ENCODE results near the gene ZNF587. TPM values are rescaled to one million over a fixed set of nuclear protein-coding genes. Genes with fewer than 3 reads are reported as not detected.
"Not testable (repeated sequence)": the region's sequence is repeated elsewhere in the genome, so short reads cannot be mapped to it uniquely, and the experiment has no call there.

Gene ZNF587
- total RNA-seq, 4 donors from 2014 or later, result 21.0 to 34.8 (median 28.3) TPM

DNA sequence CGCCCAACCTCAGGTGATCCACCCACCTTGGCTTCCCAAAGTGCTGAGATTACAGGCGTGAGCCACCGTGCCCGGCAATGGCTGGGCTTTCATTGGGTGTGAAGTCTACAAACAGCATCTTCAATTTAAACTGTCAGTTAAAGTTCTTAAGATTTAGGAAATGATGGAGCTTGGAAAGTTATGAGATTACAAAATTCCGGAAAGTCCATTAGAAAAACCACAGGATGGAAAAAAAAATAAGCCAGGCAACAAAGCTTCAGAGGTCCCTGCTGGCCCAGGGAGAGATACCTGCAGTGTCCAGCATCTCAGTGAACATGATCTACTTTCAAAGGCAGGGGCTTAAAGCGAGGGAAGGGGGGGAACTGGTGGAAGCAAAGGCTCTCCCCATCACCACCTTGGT, 24.1 kb upstream of the ZNF587 start:
- TF ChIP-seq, protein P1, sequence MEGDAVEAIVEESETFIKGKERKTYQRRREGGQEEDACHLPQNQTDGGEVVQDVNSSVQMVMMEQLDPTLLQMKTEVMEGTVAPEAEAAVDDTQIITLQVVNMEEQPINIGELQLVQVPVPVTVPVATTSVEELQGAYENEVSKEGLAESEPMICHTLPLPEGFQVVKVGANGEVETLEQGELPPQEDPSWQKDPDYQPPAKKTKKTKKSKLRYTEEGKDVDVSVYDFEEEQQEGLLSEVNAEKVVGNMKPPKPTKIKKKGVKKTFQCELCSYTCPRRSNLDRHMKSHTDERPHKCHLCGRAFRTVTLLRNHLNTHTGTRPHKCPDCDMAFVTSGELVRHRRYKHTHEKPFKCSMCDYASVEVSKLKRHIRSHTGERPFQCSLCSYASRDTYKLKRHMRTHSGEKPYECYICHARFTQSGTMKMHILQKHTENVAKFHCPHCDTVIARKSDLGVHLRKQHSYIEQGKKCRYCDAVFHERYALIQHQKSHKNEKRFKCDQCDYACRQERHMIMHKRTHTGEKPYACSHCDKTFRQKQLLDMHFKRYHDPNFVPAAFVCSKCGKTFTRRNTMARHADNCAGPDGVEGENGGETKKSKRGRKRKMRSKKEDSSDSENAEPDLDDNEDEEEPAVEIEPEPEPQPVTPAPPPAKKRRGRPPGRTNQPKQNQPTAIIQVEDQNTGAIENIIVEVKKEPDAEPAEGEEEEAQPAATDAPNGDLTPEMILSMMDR (IDR thresholded peaks at IDR 0.05), result no peak
- TF ChIP-seq EP300 (IDR thresholded peaks at IDR 0.05), result no peak
- TF ChIP-seq POLR2A (IDR thresholded peaks at IDR 0.05), result no peak
- WGBS, 2 donors, result 84 to 90% methylated on average over 6 of the region's 6 CpGs
- DNase-seq (ENCODE audit: low spot score in 2 of 2), result no peak

DNA sequence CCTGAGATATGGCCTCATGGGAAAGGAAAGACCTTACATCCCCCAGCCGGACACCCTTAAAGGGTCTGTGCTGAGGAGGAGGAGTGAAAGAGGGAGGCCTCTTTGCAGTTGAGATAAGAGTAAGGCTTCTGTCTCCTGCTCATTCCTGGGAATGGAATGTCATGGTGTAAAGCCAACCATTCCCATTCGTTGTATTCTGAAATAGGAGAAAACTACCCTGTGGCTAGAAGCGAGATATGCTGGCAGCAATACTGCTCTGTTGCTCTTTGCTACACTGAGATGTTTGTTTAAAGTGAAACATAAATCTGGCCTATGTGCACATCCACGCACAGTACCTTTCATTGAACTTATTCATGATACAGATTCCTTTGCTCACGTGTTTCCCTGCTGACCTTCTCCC, 20.3 kb upstream of the ZNF587 start:
- H3K9me3 ChIP-seq, result peaks cover 0 to 50% (median 0%) of the 10 kb centered on the region in 4 donors
- no peaks in the 10 kb centered on the region for H3K27me3 ChIP-seq
- H3K4me1 ChIP-seq, result peaks cover 0 to 9% (median 0%) of the 10 kb centered on the region in 4 donors
- WGBS, 2 donors, result 69 to 78% methylated on average over 5 of the region's 5 CpGs
- DNase-seq (ENCODE audit: low spot score in 2 of 2), result no peak
- peaks cover 0 to 71% (median 0%) of the 10 kb centered on the region in 3 donors for H3K36me3 ChIP-seq
- no peak overlapping the region for H3K27ac ChIP-seq
- TF ChIP-seq, protein P1 (IDR thresholded peaks at IDR 0.05), result no peak
- TF ChIP-seq POLR2A (IDR thresholded peaks at IDR 0.05) (no peak), EP300 (IDR thresholded peaks at IDR 0.05) (no peak)
- no peak overlapping the region for H3K4me3 ChIP-seq

More for the DNA sequence above, 24.1 kb upstream of the ZNF587 start:
- Histone ChIP-seq H3K9me3 (peaks cover 0 to 58% (median 0%) of the 10 kb centered on the region in 4 donors), H3K4me1 (peaks cover 0 to 16% (median 4%) of the 10 kb centered on the region in 4 donors), H3K4me3 (no peak overlapping the region), H3K36me3 (peaks cover 0 to 81% (median 0%) of the 10 kb centered on the region in 3 donors), H3K27me3 (no peaks in the 10 kb centered on the region), H3K27ac (no peak overlapping the region)

DNA sequence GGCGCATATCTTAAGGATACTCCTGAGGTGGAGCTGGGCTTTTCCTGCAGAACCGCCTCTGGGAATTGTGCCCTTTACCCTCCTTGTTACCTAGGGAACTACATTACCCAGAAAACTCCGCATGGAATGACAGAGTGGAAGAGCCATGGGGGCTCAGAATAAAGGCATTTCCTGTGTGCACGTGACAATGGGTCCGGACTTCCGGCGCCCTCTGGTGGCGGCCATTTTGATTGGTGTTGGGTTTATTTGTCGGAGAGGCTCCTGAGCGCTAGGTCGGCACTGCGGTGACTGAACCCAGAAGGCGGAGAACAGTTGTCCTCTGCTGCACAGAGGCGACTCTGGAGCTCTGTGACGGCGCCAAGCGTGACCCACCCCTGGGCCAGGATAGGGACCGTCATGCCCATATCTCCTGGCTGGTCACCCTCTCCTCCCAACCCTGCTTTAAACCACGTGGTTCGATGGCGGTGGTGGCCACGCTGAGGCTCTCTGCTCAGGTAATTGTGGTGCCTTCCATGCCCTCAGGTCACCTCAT, 19.5 kb upstream of the ZNF587 start, which contains the start of gene ZNF587B:
Gene ZNF587B, plus strand, starts transcription at position 229 of the 532 bp plus-strand sequence. Its CDS starts 230 bp downstream, at position 459.
- 17 to 24% methylated on average over 12 to 22 of the region's 22 CpGs for WGBS, 2 donors
- peak in 1 of 2 donors; percentile 35 for DNase-seq (ENCODE audit: low spot score in 2 of 2)
- peaks cover 0 to 49% (median 0%) of the 10 kb centered on the region in 4 donors for H3K9me3 ChIP-seq

DNA sequence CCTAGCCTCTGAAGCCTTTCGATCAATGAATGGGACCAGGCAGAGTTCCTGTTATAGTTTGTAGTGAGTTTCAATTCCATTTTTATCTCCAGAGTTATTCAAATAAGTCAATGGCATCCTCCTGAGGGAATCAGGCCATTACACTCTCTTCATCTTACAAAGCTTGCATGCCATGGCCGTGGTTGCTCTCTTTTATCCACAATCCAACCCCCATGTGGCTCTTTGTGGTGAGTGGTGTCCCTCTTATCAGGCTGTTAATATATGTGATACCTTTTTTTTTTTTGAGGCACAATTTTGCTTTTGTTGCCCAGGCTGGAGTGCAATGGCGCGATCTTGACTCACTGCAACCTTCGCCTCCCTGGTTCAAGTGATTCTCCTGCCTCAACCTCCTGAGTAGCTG, 12.7 kb upstream of the ZNF587 start:
- WGBS, 2 donors, result 93 to 98% methylated on average over 5 of the region's 5 CpGs
- H3K9me3 ChIP-seq, result peaks cover 0 to 42% (median 0%) of the 10 kb centered on the region in 4 donors
- H3K4me1 ChIP-seq; H3K27ac ChIP-seq; H3K27me3 ChIP-seq; DNase-seq (ENCODE audit: low spot score in 2 of 2); H3K4me3 ChIP-seq: not testable (repeated sequence)
- H3K36me3 ChIP-seq, result peaks cover 0 to 65% (median 0%) of the 10 kb centered on the region in 3 donors

More for the DNA sequence above, 19.5 kb upstream of the ZNF587 start, which contains the start of gene ZNF587B:
- peak within 1 kb of the TSS in 1 of 4 donors; percentile 30 for H3K27ac ChIP-seq
- peaks cover 0 to 65% (median 0%) of the 10 kb centered on the region in 3 donors for H3K36me3 ChIP-seq
- peak within 1 kb of the TSS in 3 of 4 donors; percentile 19 to 45 (median 24) for H3K4me3 ChIP-seq
- no peaks in the 10 kb centered on the region for H3K27me3 ChIP-seq
- H3K4me1 ChIP-seq, result peaks cover 0 to 9% (median 0%) of the 10 kb centered on the region in 4 donors
- TF ChIP-seq, protein P1 (IDR thresholded peaks at IDR 0.05), result peak in 2 of 5 experiments; percentile 21 to 28
- TF ChIP-seq EP300 (IDR thresholded peaks at IDR 0.05) (peak in 1 of 2 donors; percentile 8), POLR2A (IDR thresholded peaks at IDR 0.05) (no peak)

DNA sequence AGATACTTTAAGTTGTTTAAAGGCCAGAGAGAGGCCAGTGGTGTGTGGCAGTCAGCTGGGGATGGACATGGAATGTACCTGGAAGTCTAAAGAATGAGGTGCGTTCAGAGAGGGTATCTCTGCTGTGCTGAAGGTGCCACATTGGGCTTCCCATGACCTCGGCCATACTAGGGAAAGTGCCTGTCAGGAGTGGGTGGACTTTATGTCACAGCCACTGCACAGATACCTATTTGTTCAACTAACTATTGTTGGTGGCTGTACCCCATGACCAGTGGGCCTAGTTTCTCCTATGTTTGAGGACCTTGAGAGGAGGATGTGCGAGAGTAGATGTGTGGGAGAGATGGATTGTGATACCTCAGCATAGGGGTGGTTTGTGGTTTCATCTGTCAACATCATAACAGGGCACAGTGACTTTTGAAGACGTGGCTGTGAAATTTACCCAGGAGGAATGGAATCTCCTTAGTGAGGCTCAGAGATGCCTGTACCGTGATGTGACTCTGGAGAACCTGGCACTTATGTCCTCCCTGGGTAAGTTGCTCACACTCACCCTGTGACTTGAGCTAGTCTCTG, 11.0 kb upstream of the ZNF587 start:
- H3K27ac ChIP-seq; DNase-seq (ENCODE audit: low spot score in 2 of 2); H3K4me1 ChIP-seq; H3K27me3 ChIP-seq; H3K4me3 ChIP-seq: not testable (repeated sequence)
- Histone ChIP-seq H3K36me3 (peaks cover 0 to 73% (median 0%) of the 10 kb centered on the region in 3 donors), H3K9me3 (peaks cover 0 to 50% (median 0%) of the 10 kb centered on the region in 4 donors)
- WGBS, 2 donors, result 91 to 95% methylated on average over 5 of the region's 5 CpGs

DNA sequence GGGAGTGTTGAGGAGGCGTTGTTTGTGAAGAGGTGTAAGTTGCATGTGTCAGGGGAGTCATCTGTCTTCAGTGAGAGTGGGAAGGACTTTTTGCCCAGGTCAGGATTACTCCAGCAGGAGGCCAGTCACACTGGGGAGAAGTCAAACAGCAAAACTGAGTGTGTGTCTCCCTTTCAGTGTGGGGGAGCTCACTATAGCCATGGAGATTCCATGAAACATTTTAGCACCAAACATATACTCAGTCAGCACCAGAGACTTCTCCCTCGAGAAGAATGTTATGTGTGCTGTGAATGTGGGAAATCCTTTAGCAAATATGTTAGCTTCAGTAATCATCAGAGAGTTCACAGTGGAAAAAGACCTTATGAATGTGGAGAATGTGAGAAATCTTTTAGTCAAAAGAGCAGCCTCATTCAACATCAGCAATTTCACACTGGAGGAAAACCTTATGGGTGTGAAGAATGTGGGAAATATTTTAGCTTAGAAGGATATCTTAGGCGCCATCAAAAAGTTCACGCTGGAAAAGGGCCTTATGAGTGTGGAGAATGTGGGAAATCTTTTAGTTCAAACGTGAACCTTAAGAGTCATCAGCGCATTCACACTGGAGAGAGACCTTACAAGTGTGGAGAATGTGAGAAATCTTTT, 8.4 kb upstream of the ZNF587 start:
- Histone ChIP-seq H3K27me3 (no peaks in the 10 kb centered on the region), H3K27ac (no peak overlapping the region), H3K36me3 (peaks cover 0 to 95% (median 0%) of the 10 kb centered on the region in 3 donors), H3K9me3 (peaks cover 0 to 76% (median 0%) of the 10 kb centered on the region in 4 donors), H3K4me1 (no peaks in the 10 kb centered on the region), H3K4me3 (no peak overlapping the region)
- TF ChIP-seq POLR2A (IDR thresholded peaks at IDR 0.05), result no peak
- TF ChIP-seq, protein P1 (IDR thresholded peaks at IDR 0.05), result no peak
- TF ChIP-seq EP300 (IDR thresholded peaks at IDR 0.05), result no peak
- WGBS, 2 donors, result 61 to 69% methylated on average over 5 to 6 of the region's 6 CpGs
- no peak for DNase-seq (ENCODE audit: low spot score in 2 of 2)

DNA sequence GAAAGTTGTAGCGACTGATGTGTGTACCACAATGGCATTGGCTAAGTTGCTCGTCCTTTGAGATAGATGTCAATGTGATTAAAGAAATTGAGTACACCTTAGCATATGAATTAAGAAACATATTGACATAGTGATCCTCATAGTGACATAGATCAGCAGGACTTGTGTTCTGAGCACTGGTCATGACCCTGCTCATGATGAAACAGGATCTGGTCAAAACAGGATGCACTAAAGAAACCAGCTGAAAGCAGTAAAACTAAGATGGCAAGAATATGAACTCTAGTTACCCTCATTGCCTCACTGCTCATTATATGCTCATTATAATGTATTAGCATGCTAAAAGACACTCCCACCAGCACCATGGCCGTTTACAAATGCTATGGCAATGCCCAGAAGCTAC, 2.5 kb upstream of the ZNF587 start:
- H3K4me1 ChIP-seq; H3K27me3 ChIP-seq; H3K27ac ChIP-seq; DNase-seq (ENCODE audit: low spot score in 2 of 2); H3K4me3 ChIP-seq: not testable (repeated sequence)
- peaks cover 0 to 59% (median 0%) of the 10 kb centered on the region in 3 donors for H3K36me3 ChIP-seq
- peaks cover 0 to 68% (median 0%) of the 10 kb centered on the region in 4 donors for H3K9me3 ChIP-seq
- 74 to 85% methylated on average over 3 of the region's 3 CpGs for WGBS, 2 donors

DNA sequence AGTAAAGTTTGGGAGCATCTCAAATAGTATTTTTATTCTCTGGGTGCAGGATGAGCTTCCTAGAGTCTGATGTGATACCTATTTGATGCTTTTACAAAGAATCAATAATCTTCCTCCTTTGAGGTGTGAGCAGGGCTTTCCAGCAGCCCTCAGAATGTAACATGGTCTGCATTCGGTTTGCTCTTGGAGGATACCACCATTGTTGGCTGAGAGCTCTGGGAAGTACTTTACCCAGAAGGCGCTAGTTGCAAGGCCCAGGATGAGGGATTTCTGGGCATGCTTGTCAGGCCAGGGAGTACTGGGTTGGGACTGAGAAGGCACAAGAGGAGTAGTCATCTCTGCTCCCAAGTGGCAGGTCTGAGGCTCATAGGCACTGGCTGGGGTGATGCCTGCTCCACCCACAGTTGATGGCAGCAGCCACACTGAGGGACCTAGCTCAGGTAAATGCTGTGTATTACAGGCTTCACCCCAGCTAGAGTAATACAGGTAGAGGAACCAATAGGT, 445 bp upstream of the ZNF587 start:
- not testable (repeated sequence) for DNase-seq (ENCODE audit: low spot score in 2 of 2); H3K27me3 ChIP-seq; H3K27ac ChIP-seq; H3K4me1 ChIP-seq
- WGBS, 2 donors, result 76 to 77% methylated on average over 2 of the region's 2 CpGs
- Histone ChIP-seq H3K4me3 (peak overlapping the region in 3 of 4 donors; percentile 42 to 60 (median 57)), H3K9me3 (peaks cover 0 to 71% (median 0%) of the 10 kb centered on the region in 4 donors), H3K36me3 (peaks cover 0 to 61% (median 0%) of the 10 kb centered on the region in 3 donors)

All from tibial nerve (tissue), 4 donors.